Measurements from ENCODE around the gene SUCO.
"Not testable (repeated sequence)": the region's sequence is repeated elsewhere in the genome, so short reads cannot be mapped to it uniquely, and the experiment has no call there.

SUCO gene

GRCh38 chr1:172532700-172533512, at the start of gene SUCO:
Gene SUCO (plus strand): TSS chr1:172533150. CDS start chr1:172533436, 286 bp downstream.
- peak; percentile 99 for DNase-seq (ENCODE audit: extremely low read depth in 1 of 2, low read depth in 1 of 2)

GRCh38 chr1:172483448-172483847, 49.5 kb upstream of the SUCO start:
- DNase-seq (ENCODE audit: extremely low read depth in 1 of 2, low read depth in 1 of 2) = no peak

GRCh38 chr1:172484252-172484651, 48.7 kb upstream of the SUCO start:
- DNase-seq (ENCODE audit: extremely low read depth in 1 of 2, low read depth in 1 of 2) = no peak

GRCh38 chr1:172485626-172486025, 47.3 kb upstream of the SUCO start:
- DNase-seq (ENCODE audit: extremely low read depth in 1 of 2, low read depth in 1 of 2) = no peak

GRCh38 chr1:172486805-172487454, 46.0 kb upstream of the SUCO start:
- no peak for DNase-seq (ENCODE audit: extremely low read depth in 1 of 2, low read depth in 1 of 2)

- no peak for DNase-seq (ENCODE audit: extremely low read depth in 1 of 2, low read depth in 1 of 2)
Measured at GRCh38 chr1:172487550-172487949, 45.4 kb upstream of the SUCO start.

GRCh38 chr1:172488393-172488792, 44.6 kb upstream of the SUCO start:
- no peak for DNase-seq (ENCODE audit: extremely low read depth in 1 of 2, low read depth in 1 of 2)

GRCh38 chr1:172489847-172490246, 43.1 kb upstream of the SUCO start:
- DNase-seq (ENCODE audit: extremely low read depth in 1 of 2, low read depth in 1 of 2) = no peak

- no peak for DNase-seq (ENCODE audit: extremely low read depth in 1 of 2, low read depth in 1 of 2)
Measured at GRCh38 chr1:172492421-172492820, 40.5 kb upstream of the SUCO start.

GRCh38 chr1:172494166-172494565, 38.8 kb upstream of the SUCO start:
- no peak for DNase-seq (ENCODE audit: extremely low read depth in 1 of 2, low read depth in 1 of 2)

GRCh38 chr1:172496127-172496526, 36.8 kb upstream of the SUCO start:
- not testable (repeated sequence) for DNase-seq (ENCODE audit: extremely low read depth in 1 of 2, low read depth in 1 of 2)

GRCh38 chr1:172496678-172497077, 36.3 kb upstream of the SUCO start:
- DNase-seq (ENCODE audit: extremely low read depth in 1 of 2, low read depth in 1 of 2) = no peak

GRCh38 chr1:172497230-172497629, 35.7 kb upstream of the SUCO start:
- DNase-seq (ENCODE audit: extremely low read depth in 1 of 2, low read depth in 1 of 2) = no peak

GRCh38 chr1:172498857-172499256, 34.1 kb upstream of the SUCO start:
- DNase-seq (ENCODE audit: extremely low read depth in 1 of 2, low read depth in 1 of 2) = no peak

GRCh38 chr1:172499636-172500141, 33.3 kb upstream of the SUCO start:
- no peak for DNase-seq (ENCODE audit: extremely low read depth in 1 of 2, low read depth in 1 of 2)

- no peak for DNase-seq (ENCODE audit: extremely low read depth in 1 of 2, low read depth in 1 of 2)
Measured at GRCh38 chr1:172500207-172500606, 32.7 kb upstream of the SUCO start.

- no peak for DNase-seq (ENCODE audit: extremely low read depth in 1 of 2, low read depth in 1 of 2)
Measured at GRCh38 chr1:172507741-172508140, 25.2 kb upstream of the SUCO start.

- DNase-seq (ENCODE audit: extremely low read depth in 1 of 2, low read depth in 1 of 2) = no peak
Measured at GRCh38 chr1:172510479-172510878, 22.5 kb upstream of the SUCO start.

GRCh38 chr1:172512591-172512990, 20.4 kb upstream of the SUCO start:
- DNase-seq (ENCODE audit: extremely low read depth in 1 of 2, low read depth in 1 of 2) = no peak

GRCh38 chr1:172513479-172513878, 19.5 kb upstream of the SUCO start:
- DNase-seq (ENCODE audit: extremely low read depth in 1 of 2, low read depth in 1 of 2) = no peak

- no peak for DNase-seq (ENCODE audit: extremely low read depth in 1 of 2, low read depth in 1 of 2)
Measured at GRCh38 chr1:172514108-172514507, 18.8 kb upstream of the SUCO start.

GRCh38 chr1:172515436-172515835, 17.5 kb upstream of the SUCO start:
- DNase-seq (ENCODE audit: extremely low read depth in 1 of 2, low read depth in 1 of 2) = no peak
